GM21360 (cell line): Measurements from ENCODE around the gene CCDC88B.

Source experiments
- ATAC-seq: cut with Tn5 transposase; IDR thresholded peaks from one replicate; pipeline ENCODE4 v1.9.1; 2021; ENCODE audit warnings: mild to moderate bottlenecking, moderate library complexity; ENCODE audit not compliant: unreplicated experiment

Gene CCDC88B

DNA sequence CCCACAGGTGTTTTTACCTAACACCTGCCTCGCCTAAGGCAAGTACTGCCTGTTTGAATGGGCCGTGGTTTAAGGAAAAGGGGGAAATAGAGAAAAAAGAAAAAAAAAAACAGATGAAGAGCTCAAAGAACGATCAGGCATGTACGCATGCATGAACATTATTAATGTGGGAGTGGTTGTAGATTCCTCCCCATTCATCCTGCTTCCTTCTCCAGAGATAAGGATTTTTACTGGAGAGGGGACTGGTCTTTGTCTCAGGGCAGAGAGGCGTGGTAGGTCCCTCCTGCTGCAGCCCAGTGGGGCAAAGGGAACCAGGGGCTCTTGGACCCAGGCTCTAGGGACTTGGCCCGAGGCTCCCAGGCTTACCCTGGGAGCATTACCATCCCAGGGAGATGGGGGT is 42.0 kb downstream of the CCDC88B start:
- no peak for ATAC-seq

DNA sequence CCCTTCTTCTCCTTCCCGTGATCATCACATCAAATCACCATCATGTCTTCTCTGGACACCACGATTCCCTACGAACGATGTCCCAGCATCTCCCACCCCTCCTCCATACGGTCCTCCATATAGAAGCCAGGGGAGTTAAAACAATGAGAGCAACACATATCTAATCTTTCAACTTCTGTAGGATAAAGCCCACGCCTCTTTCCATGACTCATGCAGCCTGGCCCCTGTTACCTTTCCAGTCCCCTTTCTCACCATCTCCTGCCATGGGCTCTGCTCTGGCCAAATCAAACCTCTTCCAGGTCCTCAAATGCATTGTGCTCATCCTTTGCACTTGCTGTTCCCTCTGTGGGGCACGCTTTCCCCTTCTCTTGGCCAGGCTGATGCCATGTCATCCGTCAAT is 42.6 kb downstream of the CCDC88B start:
- no peak for ATAC-seq

DNA sequence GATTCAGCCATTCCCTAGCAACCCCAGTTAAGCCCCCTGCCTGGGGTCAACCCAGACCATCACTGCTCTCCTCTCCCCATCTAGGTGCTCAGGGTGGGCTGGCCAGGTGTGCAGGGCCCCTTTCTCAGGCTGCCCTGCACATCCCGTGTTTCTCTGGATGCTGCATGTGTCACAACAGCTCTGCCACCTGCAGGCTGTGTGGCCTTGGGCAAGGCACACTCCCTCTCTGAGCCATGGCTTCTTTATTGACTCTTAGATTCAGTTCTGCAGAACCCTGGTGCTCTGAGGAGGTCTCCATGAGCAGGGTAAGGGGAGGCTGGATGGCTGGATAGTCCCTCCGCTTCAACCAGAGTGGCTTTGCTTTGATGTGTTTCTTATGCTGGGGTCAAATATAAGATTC is 43.6 kb downstream of the CCDC88B start:
- no peak for ATAC-seq

DNA sequence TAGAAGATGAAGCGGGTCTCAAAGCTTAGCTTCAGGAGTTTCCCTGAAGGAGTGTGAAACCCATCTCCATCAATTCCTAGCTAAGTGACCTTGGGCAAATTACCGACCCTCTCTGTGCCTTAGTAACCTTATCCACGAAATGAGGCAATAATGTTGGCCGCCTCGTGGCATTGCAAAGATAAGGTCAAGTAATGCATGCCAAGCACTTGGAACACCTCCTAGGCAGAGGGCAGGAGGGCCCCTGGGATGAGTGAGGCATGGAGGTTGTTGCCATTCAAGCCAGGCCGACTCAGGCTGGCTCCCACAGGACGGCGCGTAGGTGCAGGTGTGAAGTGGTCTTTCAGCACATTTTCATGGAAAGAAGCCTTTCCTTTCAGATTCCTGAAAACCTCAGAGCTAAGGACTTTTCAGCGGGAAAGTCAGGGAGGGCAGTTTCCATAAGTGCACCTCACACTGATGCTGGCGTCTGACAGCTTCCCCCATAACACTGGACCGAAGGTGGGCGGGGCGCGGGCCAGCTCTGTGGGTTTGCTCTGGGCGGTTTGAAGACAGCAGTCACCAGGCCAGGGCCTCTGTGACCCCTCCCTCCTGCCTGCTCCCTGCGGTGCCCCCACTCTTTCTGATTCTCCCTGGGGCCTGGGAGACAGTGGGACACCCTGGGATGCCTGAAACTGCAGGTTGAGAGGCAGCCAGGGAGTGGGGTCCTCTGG is 44.2 kb downstream of the CCDC88B start:
- ATAC-seq = no peak

DNA sequence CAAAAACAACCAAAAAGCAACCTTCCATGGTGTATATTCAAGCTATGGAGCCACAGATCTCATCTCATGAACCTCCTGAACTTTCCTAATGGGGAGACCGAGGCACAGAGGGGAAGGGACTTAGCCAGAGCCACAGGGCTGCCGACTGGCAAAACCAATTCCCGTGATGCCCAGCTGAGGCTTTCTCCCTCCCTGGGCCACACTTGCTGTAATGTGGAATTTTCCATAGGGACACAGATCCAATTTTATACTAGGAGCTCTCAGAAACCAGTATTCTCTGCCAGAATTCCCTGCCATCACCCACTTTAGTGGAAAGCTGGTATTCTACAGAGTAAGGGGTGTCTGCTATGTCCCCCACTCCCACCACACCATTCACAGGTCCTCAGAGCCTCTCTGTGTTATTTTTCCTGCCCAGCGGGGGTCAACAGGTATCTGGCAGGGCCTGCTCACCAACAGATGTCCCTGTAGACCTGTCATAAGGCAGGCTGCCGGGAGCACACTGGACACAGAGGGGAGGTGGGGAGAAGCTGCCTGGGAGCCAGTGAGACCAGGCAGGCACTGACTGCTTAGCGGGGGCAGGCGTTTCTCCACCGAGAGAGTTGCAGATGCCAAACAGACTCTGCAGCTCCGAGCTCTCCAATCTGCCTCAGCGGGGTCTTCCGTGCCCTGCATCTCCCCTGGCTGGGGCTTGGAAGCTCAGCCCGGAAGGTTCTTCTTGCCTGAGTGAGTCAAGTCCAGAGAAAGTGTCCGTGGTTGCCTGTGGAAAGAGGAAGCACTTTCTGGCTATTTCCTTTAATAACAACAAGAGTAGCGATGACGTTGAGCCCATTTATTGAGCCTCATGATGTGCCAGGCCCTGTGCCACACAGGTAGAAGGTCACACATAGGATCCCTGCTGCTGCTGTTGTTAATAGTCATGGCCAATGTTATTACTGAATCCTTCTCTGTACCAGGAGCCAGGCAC is 45.3 kb downstream of the CCDC88B start:
- no peak for ATAC-seq

DNA sequence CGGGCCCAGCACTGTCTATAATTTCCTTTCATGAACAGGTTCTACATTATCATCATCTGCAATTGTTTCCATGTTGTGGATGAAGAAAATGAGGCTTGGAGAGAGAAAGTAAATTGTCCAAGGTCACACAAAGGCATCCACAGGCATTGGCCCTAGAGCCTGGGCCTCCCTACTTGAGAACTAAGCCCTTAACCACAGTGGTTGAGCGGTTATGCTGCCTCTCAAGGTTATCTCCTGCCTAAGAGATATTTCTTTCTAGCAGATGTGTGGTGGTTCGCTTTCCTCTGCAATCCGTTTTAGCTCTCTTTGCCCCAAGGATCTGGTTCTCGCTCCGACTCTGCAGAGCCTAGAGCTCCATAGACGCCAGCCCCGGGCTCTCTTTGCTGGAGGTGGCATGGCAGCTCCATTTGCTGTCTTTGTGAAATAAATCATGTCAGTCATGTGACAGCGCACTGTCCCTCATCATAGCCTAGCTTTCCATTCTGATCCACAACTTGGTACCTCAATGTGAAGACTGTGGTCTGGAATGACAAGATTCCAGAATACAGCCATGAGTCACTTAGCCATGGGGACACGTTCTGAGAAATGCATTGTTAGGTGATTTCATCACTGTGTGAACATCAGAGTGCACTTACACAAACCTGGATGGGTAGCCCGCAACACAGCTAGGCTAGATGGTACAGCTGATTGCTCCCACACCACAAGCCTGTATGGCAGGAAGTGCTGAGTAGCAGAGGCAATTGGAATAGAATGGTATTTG is 46.1 kb downstream of the CCDC88B start:
- ATAC-seq = no peak

DNA sequence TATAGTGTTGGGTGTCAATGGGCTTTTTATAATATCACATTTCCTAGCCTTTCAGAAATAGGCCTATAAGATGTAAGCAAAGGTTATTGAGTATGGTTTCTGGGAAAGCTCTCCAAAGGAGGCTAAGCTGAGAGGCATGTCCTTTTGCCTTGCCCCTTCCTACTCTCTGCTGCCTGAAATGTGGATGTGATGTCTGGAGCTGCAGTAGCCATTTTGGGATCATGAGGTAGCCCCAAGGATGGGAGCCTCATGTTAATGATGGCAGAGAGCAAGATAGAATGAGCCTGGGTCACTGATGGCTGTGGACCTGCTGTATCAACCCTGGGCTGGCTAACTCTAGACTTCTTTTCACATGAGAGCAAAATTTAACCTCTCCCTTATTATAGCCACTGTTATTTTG is 47.9 kb downstream of the CCDC88B start:
- ATAC-seq = no peak

DNA sequence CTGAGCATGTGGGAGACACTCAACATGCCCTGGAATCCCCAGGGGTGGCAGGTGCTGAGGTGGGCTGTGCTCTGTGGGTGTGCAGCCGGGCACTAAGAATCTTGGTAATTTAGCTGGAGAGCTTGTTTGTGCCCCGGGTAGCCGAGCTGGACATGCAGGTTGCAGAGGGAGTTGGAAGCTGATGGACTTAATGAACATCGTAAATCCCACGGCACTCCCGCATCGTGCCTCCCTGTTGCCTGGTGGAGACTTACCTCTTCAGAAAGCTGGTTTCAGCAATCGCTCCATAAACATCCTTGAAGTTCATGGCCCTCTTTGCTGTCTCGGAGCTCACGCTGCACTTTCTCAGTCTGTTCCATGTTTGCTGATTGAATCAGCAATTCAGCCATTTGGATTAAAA is 48.9 kb downstream of the CCDC88B start:
- ATAC-seq = no peak

DNA sequence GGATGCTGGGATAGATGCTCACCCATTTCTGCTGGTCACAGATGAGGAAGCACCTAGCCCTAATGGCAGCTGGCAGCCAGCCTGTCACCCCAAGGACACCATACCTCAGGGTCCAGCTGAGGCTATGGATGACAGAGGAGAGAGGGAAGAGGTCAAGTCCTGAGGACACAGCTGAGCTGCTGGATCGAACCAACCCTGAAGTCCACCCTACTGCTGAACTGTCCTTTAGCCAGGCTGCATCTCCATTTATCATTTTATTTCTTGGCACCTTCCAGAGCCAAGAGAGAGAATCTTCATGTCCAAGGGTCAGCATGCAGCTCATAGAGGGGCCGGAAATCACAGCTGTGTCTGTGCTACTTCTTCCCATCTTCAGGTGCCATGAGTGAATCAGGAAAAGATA is 49.8 kb downstream of the CCDC88B start:
- ATAC-seq = no peak

DNA sequence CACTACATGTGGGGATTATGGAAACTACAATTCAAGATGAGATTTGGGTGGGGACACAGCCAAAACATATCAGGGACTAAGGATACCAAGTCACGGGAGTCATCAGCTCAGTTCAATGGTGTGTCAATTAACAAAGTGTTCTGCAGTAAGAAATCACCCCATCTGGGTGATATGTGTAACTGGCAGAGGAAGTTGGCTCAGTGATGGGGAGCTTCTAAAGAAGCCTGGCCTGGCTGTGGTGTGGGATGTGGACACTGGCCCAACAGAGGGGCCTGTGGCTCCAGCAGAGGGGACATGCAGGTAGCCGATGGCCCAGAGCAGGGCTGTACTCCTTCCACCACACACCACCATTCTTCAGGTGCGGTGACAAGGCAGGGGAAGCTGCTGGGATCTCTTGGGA is 50.6 kb downstream of the CCDC88B start:
- ATAC-seq = no peak

DNA sequence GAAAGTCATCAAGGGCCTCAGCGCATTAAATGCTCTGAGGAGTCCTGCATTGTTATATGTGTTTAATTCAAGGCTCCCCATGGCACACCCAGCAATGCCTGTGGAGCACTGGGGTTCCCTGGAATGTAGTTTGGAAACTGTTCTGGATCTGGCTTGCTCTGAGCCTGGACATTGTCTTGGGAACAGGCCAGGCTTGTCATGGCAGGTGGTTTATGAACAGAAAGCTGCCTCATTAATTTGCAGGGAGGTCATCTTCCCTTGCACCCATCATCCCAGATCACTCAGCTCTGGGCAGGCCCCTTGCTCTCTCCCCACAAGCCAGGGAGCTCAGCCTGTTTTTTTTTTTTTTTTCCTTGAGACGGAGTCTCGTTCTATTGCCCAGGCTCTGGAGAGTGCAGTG is 51.8 kb downstream of the CCDC88B start:
- no peak for ATAC-seq

DNA sequence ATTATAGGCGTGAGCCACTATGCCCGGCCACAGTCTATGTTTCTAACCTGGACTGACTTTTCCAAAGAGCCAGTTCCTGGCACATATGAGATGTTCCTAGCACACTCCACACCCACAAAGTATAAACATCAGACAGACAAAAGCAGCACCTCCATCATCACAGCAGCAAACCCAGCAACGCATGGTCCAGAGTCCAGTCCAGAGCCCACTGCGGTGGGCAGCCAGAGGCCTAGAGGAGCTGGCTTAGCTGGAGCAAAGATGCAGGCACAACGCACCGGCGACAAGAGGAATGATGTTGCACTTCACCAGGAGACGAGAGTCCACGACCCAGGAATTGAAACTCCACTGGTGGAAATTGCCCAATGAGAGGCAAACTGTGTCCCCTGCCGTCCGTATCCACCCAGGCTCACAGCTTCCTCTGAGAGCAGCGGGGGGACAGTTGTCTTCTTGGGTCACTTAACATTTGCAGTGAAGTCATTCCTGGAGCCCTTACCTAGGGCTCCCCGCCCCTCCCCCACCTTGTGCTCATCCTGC is 55.6 kb downstream of the CCDC88B start:
- no peak for ATAC-seq

DNA sequence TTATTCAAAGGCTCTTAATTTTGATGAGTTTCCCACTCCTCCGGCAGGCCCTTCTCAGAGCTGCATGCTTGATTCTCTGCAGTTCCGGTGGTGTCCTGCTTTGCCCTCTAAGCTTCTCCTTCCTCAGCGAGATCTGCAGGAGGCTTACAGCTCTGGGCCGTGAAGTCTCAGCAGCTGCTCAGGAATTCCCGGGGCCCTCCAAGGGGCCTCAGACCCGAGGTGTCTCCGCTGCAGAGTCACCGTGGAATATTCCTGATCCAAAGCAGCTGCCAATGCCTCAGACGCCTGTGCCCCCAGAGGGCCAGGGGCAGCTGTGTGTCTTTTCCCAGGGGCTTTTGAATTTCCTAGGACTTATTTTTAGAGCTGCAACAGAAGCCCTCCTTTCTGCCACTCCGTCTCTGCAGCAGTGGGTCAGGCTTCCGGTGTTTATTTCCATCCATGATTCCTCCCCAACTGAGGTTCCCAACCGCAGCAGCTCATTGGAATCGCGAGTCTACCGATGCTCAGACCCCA is 56.1 kb downstream of the CCDC88B start:
- ATAC-seq = no peak

DNA sequence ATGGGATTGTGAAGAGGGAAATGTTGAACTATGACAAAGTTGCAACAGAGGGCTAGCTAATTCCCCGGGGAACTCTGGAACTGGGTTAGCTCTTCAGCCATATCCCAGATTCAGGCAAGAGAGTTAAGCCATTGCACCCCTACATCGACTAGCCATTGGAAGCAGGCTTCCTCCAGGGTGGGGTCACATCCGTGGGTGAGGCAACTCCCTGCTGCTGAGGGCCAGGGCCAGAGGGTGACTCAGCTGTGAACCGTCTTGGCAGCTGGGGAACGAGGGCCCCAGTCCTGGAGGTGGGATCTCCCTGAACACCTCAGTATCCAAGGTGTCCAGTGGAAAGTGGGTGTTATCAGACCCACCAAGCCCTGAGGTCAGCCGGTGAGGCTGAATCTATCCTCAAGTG is 60.1 kb downstream of the CCDC88B start:
- no peak for ATAC-seq

DNA sequence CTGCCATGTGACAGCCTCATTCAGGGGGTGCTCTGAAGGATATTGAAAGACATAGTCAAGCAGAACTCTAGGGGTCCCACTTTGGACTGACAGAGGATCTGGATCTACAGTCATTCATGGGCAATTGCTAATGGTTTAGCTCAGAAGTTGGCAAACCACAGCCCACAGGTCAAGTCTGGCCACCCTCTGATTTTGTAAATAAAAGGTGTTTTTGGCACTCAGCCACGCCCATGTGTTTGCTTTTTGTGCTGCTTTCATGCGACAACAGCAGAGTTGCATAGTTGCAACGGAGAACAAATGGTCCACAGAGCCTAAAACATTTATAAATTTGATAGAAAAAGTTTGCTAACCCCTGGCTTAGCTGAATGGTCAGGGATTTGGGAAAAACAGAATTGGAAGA is 60.7 kb downstream of the CCDC88B start:
- ATAC-seq = no peak

DNA sequence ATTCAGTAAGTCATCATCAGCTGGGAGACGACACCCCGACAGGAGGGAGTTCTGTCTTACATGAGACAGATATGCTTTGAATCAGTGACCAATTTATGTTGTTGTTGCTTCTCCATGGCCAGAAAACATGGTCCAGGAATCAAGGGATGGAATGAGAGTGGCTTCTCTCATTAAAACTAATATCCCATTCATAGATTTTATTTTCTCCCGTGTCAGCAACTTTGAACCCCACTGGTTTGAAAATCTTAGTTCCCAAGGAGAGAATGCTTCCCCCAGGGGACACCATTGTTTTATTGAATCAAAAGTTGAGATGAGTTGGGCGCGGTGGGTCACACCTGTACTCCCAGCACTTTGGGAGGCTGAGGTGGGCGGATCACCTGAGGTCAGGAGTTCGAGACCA is 61.8 kb downstream of the CCDC88B start:
- ATAC-seq = no peak

DNA sequence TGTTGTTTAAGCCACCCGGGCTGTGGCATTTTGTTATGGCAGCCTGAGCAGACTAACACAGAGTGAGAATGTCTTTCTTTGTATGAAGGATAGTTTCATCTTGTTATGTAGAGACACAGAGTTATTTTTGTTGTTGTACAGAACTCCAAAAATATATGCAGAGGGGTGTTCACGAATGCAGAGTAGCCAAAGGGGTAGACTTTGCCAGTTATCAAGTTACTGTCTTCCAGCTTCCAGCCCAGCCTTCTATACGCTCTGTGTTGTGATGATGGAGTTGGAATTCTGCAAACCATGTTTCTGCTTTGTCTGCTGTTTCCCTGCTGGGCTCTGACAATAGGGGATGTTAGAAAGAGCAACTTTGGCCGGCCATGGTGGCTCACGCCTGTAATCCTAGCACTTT is 63.1 kb downstream of the CCDC88B start:
- ATAC-seq = no peak

DNA sequence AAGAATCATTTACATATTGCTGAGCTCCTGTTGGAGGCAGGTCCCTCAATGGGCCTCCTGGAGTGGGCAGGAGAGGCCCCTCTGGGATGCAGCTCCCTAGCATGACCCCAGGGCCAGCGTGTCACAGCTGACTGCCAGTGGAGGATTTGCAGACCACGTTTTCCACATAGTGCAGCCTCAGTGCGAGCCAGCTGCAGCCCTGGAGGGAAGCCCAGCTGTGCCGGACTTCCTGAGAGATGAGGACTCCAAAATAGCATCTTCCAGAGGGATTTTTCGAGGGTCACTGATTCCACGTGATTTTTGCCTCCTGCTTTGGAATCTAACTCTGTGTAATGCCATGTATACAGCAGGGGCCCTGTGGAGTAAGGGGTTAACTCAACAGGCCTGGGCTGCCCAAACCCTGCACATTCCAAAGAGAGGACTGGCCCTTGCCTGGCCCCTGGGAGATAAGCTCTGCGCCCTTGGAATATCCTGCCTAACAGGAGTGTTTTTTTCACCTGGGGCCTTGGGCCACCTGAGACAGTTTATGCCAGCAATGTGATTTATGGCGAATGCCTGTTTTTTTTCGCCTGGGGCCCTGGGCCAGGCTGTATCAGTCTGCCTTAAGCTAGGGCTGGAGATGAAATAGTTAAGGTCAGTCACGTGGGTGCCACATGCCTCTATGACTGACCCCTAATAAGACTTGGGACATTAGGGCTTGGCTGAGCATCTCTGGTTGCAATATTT is 66.4 kb downstream of the CCDC88B start:
- no peak for ATAC-seq
